ENCODE data around the gene RBBP8.

DNA sequence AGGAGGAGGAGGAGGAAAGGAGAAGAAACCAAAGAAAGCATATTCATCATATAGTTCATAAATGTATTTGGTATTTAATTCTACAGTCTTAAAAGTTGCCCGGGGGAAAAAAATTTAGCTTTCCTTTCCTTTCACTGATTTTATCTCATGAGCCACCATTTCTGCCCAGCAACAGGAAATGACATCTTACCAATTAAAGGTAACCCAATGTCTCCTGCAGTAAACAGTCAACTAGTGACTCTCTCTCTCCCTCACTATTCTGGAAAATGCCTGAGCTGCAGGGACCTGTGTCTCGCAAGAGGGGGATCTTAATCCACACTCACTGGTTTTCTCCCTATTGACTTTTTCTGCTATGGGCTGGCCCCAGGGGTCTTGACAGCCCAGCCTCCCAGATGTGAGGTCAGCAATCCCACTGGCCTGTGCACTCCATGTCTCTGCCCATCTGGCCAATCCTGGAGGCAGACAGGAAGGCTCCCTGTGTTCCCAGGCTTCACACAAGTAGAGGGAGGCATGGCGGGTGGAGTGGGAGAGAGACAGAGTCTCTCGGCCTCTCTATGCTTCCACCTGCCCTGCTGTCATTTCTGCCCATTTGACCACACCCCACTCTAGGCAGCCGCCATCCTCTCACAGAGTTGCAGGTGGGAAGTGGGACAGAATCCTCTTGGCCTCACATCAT, 116.7 kb downstream of the RBBP8 start:
- TF ChIP-seq, protein P1, sequence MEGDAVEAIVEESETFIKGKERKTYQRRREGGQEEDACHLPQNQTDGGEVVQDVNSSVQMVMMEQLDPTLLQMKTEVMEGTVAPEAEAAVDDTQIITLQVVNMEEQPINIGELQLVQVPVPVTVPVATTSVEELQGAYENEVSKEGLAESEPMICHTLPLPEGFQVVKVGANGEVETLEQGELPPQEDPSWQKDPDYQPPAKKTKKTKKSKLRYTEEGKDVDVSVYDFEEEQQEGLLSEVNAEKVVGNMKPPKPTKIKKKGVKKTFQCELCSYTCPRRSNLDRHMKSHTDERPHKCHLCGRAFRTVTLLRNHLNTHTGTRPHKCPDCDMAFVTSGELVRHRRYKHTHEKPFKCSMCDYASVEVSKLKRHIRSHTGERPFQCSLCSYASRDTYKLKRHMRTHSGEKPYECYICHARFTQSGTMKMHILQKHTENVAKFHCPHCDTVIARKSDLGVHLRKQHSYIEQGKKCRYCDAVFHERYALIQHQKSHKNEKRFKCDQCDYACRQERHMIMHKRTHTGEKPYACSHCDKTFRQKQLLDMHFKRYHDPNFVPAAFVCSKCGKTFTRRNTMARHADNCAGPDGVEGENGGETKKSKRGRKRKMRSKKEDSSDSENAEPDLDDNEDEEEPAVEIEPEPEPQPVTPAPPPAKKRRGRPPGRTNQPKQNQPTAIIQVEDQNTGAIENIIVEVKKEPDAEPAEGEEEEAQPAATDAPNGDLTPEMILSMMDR (IDR thresholded peaks at IDR 0.05), result no peak
- TF ChIP-seq ZFX (IDR thresholded peaks at IDR 0.05; ENCODE audit: borderline replicate concordance), result no peak
